ENCODE measurements around the gene ZNF189.

Gene ZNF189

GRCh38 chr9:101398068-101398929 lies at the start of gene ZNF189, which contains the start of gene MRPL50:
Gene ZNF189 (plus strand): TSS chr9:101398851. CDS start chr9:101399157, 306 bp downstream.
Gene MRPL50 (minus strand): TSS chr9:101398618. CDS start chr9:101398592, 26 bp downstream.
- peak; percentile 97 for DNase-seq

GRCh38 chr9:101350285-101350684 lies 48.4 kb upstream of the ZNF189 start:
- no peak for DNase-seq

- no peak for DNase-seq
Measured at GRCh38 chr9:101352892-101353463, 45.7 kb upstream of the ZNF189 start.

GRCh38 chr9:101353683-101354082 lies 45.0 kb upstream of the ZNF189 start:
- no peak for DNase-seq

- no peak for DNase-seq
Measured at GRCh38 chr9:101354143-101354764, 44.4 kb upstream of the ZNF189 start.

GRCh38 chr9:101354765-101355708 lies 43.6 kb upstream of the ZNF189 start:
- DNase-seq: no peak

GRCh38 chr9:101356619-101357018 lies 42.0 kb upstream of the ZNF189 start:
- DNase-seq: no peak

GRCh38 chr9:101359679-101360078 lies 39.0 kb upstream of the ZNF189 start:
- DNase-seq: no peak

- DNase-seq: no peak
Measured at GRCh38 chr9:101360647-101361046, 38.0 kb upstream of the ZNF189 start.

- DNase-seq: no peak
Measured at GRCh38 chr9:101362450-101362849, 36.2 kb upstream of the ZNF189 start.

GRCh38 chr9:101365181-101365580 lies 33.5 kb upstream of the ZNF189 start:
- DNase-seq: no peak

GRCh38 chr9:101366038-101366756 lies 32.5 kb upstream of the ZNF189 start:
- DNase-seq: no peak

- no peak for DNase-seq
Measured at GRCh38 chr9:101367323-101367722, 31.3 kb upstream of the ZNF189 start.

GRCh38 chr9:101369286-101369685 lies 29.4 kb upstream of the ZNF189 start:
- DNase-seq: no peak

GRCh38 chr9:101369884-101370531 lies 28.6 kb upstream of the ZNF189 start:
- DNase-seq: no peak

- no peak for DNase-seq
Measured at GRCh38 chr9:101371813-101372212, 26.8 kb upstream of the ZNF189 start.

GRCh38 chr9:101372327-101373118 lies 26.1 kb upstream of the ZNF189 start:
- no peak for DNase-seq

- no peak for DNase-seq
Measured at GRCh38 chr9:101375546-101375945, 23.1 kb upstream of the ZNF189 start.

GRCh38 chr9:101376111-101376848 lies 22.4 kb upstream of the ZNF189 start:
- DNase-seq: no peak

GRCh38 chr9:101380295-101380694 lies 18.4 kb upstream of the ZNF189 start:
- no peak for DNase-seq

Data from NCI-H510A treated with DMSO at 0.1 percent for 48 hours (cell line).